GM18505 (cell line): ENCODE results near the gene CCDC40.

Source experiments
- ATAC-seq: cut with Tn5 transposase; IDR thresholded peaks from one replicate; pipeline ENCODE4 v1.9.1; 2021; ENCODE audit not compliant: unreplicated experiment
- POLR2A ChIP-seq: IDR thresholded peaks from 4 replicates; pipeline ENCODE4 v1.6.1; 2011; ENCODE audit warnings: borderline replicate concordance; ENCODE audit not compliant: insufficient read depth, insufficient read length; ENCODE audit errors: extremely low read depth

CCDC40 gene

GRCh38 chr17:80035937-80036714 lies at the start of gene CCDC40:
TSS of gene CCDC40 (plus strand) at chr17:80036642. CDS start at chr17:80036663, 21 bp downstream.
- no peak for ATAC-seq
- TF ChIP-seq POLR2A: no peak

DNA sequence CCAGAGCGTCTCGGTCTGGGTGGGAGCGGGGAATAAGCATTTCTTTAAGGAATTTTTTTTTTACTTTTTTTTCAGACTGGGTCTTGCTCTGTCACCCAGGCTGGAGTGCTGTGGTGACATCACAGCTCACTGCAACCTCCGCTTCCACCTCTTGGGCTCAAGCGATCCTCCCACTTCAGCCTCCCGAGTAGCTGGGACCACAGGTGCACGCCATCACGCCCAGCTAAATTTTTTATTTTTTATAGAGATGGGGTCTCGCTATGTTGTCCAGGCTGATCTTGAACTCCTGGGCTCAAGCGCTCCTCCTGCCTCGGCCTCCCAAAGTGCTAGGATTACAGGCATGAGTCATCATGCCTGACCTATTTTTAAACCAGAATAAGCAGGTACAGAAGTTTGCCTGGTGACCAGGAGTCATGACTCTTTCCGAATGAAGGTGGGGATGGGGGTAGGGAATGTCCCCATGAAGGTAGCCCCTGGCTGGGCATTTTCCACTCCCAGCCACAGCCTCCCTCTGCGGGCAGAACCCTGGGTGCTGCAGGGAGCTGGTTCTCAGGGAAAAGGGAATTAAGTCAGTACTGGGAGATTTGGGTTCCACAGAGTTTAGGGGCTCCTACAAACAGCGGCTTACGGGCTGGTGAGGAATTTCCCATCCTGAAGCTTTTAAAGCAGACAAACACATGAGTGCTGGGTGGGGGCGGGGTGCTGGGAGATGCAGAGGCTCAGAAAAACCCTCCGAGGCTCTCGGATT lies 49.1 kb upstream of the CCDC40 start:
- no peak for TF ChIP-seq POLR2A
- ATAC-seq: no peak

- no peak for ATAC-seq
- no peak for TF ChIP-seq POLR2A
These were observed 48.6 kb upstream of the CCDC40 start for GRCh38 chr17:79987935-79988184.

DNA sequence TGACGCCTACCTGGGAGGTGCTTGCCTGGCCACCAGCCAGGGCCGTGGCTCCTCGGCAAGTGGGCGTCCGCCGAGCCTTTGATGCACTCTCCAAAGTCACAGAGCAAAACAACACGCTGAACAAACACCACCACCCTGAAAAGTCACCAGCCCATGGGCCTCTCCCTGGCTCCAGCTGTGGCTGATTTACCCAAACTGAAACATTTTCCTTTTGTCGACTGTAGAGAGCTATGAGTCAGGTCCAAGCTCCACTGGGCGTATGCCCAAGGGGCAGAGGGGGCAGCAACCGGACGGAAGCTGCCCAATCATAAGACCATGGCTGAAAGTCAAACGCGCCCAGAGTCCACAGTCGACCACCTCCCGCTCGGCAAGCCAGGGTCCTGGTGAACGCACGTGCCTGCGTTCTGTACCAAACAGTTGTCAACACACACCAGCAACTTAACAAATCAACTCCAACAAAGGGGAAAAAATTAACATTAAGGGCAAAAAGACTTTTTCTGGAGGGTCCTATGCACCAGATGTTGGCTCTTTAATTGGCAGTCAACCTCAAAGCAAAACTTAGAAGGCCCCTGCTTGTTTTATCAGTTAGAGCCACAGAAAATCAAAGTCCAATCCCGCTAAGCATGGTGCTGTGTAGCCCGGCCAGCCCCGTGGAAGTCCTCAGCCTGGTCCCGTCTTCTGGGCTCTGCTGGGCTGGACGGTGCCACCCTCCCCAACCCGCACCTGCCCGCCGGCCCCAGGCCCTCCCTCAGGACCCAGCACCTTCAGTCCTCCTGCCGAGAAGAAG lies 48.1 kb upstream of the CCDC40 start:
- no peak for TF ChIP-seq POLR2A
- no peak for ATAC-seq

DNA sequence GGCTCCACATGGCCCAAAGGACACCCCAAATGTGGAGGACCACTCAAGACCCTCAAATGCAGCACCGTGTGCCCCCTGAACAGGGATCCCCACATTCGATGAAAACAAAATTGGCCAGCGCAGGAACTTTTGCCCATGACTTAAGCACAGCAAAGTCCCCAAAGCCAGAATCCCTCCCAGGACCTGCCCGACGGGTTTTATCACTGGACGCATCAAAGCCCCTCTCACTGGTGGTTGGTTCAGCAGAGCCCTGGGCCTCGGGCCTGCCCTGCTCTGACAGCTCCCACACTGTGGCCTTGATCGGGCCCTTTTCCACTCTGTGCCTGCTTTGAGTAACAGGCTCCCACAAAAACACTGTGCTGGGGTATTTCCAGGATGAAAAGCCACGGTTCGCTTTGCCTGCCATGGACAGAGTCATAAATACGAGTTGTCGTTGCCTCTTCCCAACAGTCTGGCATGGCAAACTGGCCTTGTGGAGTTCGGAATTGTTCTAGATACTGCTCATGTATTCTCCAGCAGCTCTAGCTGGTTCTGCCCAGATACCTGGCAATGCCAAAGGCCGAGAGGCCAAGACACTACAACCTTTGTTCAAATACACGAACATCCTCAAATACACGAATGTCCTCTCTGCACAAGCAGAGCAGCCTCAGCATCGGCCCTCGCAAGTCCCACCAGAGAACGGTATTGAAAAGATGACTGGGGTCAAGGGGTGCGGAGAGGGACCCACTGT lies 47.2 kb upstream of the CCDC40 start:
- ATAC-seq: no peak
- TF ChIP-seq POLR2A: no peak

DNA sequence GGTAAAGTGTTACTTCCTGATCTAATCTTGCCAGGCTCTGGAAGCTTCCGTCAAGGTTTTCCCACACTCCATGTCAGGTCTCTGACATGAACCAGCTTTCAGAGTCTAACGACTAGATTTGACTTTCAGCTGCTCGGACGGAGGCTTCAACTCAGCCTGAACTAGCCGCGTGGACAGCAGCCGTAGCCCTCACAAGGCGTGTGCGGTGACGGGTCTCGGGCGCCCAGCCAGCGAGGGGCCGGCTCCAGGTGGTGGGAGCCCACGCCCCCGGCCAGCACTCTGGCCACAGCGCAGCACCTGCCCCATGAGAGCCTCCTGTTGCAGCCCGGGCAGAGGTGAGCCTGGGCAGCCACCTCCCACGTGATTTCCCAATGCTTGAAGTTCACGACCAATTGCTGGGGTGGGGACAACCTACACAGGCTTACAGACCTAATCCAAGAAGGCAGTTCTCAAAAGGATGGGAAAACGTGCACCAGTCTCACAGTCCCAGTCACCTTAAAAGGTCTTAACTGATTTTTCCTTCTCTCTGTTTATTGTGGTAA lies 46.3 kb upstream of the CCDC40 start:
- no peak for TF ChIP-seq POLR2A
- ATAC-seq: no peak

DNA sequence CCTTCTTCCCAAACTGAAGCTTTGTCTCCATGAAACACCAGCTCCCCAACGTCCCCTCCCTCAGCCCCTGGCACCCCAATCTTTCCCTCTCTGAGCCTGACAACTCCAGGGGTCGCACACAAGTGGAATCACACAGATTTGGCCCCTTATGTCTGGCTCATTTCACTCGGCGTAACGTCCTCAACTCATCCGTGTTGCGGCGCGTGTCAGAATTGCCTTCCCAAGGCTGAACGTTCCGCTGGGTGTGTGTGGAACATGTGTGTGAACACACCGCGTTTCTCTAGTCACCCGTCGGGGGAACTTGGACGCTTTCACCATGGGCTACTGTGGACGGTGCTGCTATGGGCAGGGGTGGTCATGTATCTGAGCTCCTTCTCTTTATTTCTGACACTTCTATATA lies 45.7 kb upstream of the CCDC40 start:
- no peak for ATAC-seq

DNA sequence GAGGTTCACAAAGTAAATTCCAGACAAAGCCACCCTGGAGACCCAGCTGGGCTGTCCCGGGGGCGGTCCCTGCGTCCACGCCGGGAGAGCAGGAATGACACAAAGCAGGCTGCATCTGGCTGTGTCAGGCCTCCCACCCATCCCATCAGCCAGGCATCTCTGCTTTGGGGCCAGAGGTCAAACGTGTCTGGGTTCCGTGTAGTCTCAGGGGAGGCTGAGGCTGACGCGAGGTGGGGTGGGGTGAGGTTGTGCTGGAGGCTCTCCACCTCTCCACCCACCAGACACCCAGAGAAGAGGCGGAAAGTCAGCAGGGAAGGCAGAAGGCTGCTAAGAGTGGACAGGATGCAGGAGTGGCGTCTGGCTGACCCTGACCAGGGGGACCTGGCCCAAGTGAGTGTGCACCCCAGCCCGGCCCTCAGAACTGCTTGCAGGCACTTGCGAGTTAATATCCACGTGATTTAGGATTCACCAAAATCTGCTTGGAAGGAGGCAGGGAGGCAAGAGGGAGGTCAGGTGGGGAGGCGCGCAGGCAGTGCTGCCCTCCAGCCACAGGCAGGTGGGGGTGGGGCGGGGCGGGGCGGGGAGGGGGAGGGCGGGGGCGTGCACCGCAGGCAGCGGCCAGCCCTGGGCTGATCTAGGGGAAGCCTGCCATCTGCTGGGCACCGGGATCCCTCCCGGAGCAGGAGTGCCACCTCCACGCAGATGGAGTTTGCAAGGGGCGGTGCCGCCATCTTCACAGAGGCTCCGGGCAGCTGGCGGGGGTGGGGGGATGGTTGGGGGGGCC lies 45.1 kb upstream of the CCDC40 start:
- ATAC-seq: no peak
- no peak for TF ChIP-seq POLR2A

More for the DNA sequence above, 45.7 kb upstream of the CCDC40 start:
- TF ChIP-seq POLR2A: no peak

- ATAC-seq: no peak
- no peak for TF ChIP-seq POLR2A
These were observed 44.4 kb upstream of the CCDC40 start for GRCh38 chr17:79991924-79992648.

DNA sequence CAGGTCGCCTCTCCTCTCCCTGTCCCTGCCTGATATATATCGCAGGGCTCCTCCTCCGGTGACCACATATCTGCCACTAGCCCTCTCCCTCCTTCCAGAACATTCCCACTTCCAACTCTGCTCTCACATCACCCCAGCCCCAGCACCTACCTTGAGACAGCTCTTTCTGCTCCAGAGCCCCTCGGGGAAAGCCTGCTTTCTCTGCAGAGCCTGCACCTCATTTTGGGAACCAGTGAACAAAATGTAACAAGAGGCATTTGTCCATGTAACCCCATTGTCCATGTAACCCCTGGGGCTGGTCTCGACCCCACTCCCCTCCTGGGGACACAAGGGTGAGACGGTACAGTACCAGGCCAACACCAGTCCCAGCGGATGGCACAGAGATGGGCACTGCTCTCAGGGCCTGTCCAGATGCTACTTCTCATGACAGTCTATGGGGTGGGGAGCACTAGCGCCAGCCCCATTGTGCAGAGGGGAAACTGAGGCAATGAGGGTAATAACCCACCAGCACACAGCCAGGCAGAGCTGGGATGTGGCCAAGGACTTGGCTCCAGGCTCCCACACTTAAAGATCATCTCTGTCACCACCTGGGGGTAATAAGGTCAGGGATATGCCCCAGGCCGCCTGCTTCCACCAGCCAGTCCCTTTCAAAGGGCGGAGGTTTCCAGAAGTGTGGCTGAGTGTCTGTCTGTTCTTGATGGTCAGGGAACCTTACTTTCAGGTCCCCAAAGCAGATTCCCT lies 43.6 kb upstream of the CCDC40 start:
- no peak for TF ChIP-seq POLR2A
- ATAC-seq: no peak
